HepG2 (cell line): Measurements from ENCODE around the gene SELENOV. TPM values are rescaled to one million over a fixed set of nuclear protein-coding genes. Genes with fewer than 3 reads are reported as not detected.

Experiments used
- ATAC-seq: fragments of 200-7000 bp; cut with Tn5 transposase; 3 replicates; pipeline ENCODE4 v1.9.1; 2020; ENCODE audit warnings: mild to moderate bottlenecking, moderate library complexity
- BruUV-seq: library from RNA; stranded (reverse); fragments of 400-500 nt; replicated peaks from 2 replicates; lab custom pipeline; 2021; lab: Mats Ljungman, UMichigan
- CTCF ChIA-PET: fragments of 300-600 bp; formaldehyde crosslinking; extraction: SDS; loops from one replicate; lab custom pipeline; 2021; ENCODE audit warnings: low total read pairs, inconsistent platforms, low intra/inter-chr PET ratio; lab: Yijun Ruan, JAX
- POLR2A ChIA-PET: fragments of 350-600 bp; sonication (Branson Sonifier 250); formaldehyde crosslinking; loops from one replicate; lab custom pipeline; 2020; ENCODE audit warnings: antibody characterized with exemption, inconsistent platforms; lab: Yijun Ruan, JAX
- DNase-seq: peaks from one replicate; pipeline ENCODE4 v3.0.0-alpha.2; 2015; ENCODE audit warnings: low spot score
- FAIRE-seq: peaks from 3 replicates; lab custom pipeline; 2011; peaks lifted over from hg19 to GRCh38; lab: Jason Lieb, UNC
- H2AFZ ChIP-seq: one replicate; pipeline ENCODE4 v1.6.1; 2011; ENCODE audit warnings: low read length, inconsistent platforms
- H3K27ac ChIP-seq: fragments of 300-600 bp; 3 replicates; pipeline ENCODE4 v1.8.0; 2011; ENCODE audit warnings: mixed run types, mild to moderate bottlenecking, mixed read lengths, low read length, inconsistent platforms; ENCODE audit not compliant: insufficient read depth; ENCODE audit errors: extremely low read length
- H3K27me3 ChIP-seq, 2 experiments: fragments of 200-600 bp in 1 of 2; 2 replicates in 1 of 2; 3 replicates in 1 of 2; pipeline versions ENCODE4 v1.6.0 to v1.8.0; 2011; ENCODE audit warnings: low read length in 2 of 2, mild to moderate bottlenecking in 2 of 2, moderate library complexity in 2 of 2, inconsistent platforms in 1 of 2; ENCODE audit not compliant: insufficient read depth in 2 of 2, control insufficient read depth in 1 of 2
- H3K36me3 ChIP-seq, 2 experiments: fragments of 200-600 bp in 1 of 2; replicated peaks in 1 of 2; 2 replicates in 1 of 2; 3 replicates in 1 of 2; pipeline versions ENCODE4 v1.5.1 to v1.8.0; 2011; ENCODE audit warnings: low read length in 2 of 2, inconsistent platforms in 1 of 2; ENCODE audit not compliant: insufficient read depth in 2 of 2, control insufficient read depth in 1 of 2
- H3K4me1 ChIP-seq: 2 replicates; pipeline ENCODE4 v1.5.1; 2012; ENCODE audit warnings: low read length, inconsistent platforms; ENCODE audit not compliant: insufficient read depth
- H3K4me2 ChIP-seq: 2 replicates; pipeline ENCODE4 v1.6.0; 2011; ENCODE audit warnings: low read depth, low read length, inconsistent platforms
- H3K4me3 ChIP-seq, 3 experiments: fragments of 200-600 bp in 1 of 3; sonication (generic), shearing (Covaris generic) in 1 of 3; replicated peaks in 1 of 3; 2 replicates each; pipeline ENCODE4 v1.5.1; 2011 to 2016; ENCODE audit warnings: low read length in 3 of 3, inconsistent platforms in 2 of 3, low read depth in 2 of 3, mild to moderate bottlenecking in 2 of 3, control low read depth in 1 of 3, mixed read lengths in 1 of 3; ENCODE audit not compliant: insufficient read depth in 1 of 3
- H3K79me2 ChIP-seq: one replicate; pipeline ENCODE4 v1.6.1; 2011; ENCODE audit warnings: low read length, inconsistent platforms; ENCODE audit not compliant: insufficient read depth
- H3K9ac ChIP-seq: 2 replicates; pipeline ENCODE4 v1.6.0; 2011; ENCODE audit warnings: mild to moderate bottlenecking, low read depth, low read length, inconsistent platforms; ENCODE audit not compliant: insufficient read depth
- H3K9me3 ChIP-seq: 2 replicates; pipeline ENCODE4 v1.5.1; 2012; ENCODE audit warnings: mild to moderate bottlenecking, low read length
- H4K20me1 ChIP-seq: 2 replicates; pipeline ENCODE4 v1.6.0; 2011; ENCODE audit warnings: inconsistent platforms, mild to moderate bottlenecking, low read length, moderate library complexity; ENCODE audit not compliant: insufficient read depth
- BRD4 ChIP-seq: sonication (generic); formaldehyde crosslinking; IDR thresholded peaks from 2 replicates; pipeline ENCODE4 v1.4.0; 2020; ENCODE audit warnings: missing genetic modification reagents
- CBX1 ChIP-seq: IDR thresholded peaks from one replicate; pipeline ENCODE4 v1.6.1; 2016; ENCODE audit warnings: antibody characterized with exemption, low read depth
- CCDC6 ChIP-seq: sonication (generic); formaldehyde crosslinking; IDR thresholded peaks from 2 replicates; pipeline ENCODE4 v1.8.1; 2022; ENCODE audit warnings: mild to moderate bottlenecking, missing genetic modification reagents, moderate library complexity
- CENPT ChIP-seq: sonication (generic); formaldehyde crosslinking; IDR thresholded peaks from 2 replicates; pipeline ENCODE4 v1.8.0; 2022; ENCODE audit warnings: low read depth, mild to moderate bottlenecking, moderate library complexity, missing genetic modification reagents
- HNRNPUL1 ChIP-seq: fragments of 200-400 bp; formaldehyde crosslinking; IDR thresholded peaks from 2 replicates; pipeline ENCODE4 v1.6.1; 2017; ENCODE audit warnings: low read depth, mild to moderate bottlenecking, low read length, moderate library complexity
- MIER3 ChIP-seq: IDR thresholded peaks from 2 replicates; pipeline ENCODE4 v1.6.1; 2016; ENCODE audit warnings: missing compliant biosample characterization, borderline replicate concordance
- MXD4 ChIP-seq: IDR thresholded peaks from 2 replicates; pipeline ENCODE4 v1.6.1; 2016; ENCODE audit warnings: mild to moderate bottlenecking, missing biosample characterization, missing genetic modification reagents
- MYPOP ChIP-seq: sonication (generic); formaldehyde crosslinking; IDR thresholded peaks from 2 replicates; pipeline ENCODE4 v1.8.1; 2023; ENCODE audit warnings: mild to moderate bottlenecking, moderate library complexity, missing genetic modification reagents
- U2AF1 ChIP-seq: fragments of 200-400 bp; formaldehyde crosslinking; optimal IDR thresholded peaks from 2 replicates; pipeline ENCODE3; 2017; ENCODE audit warnings: mild to moderate bottlenecking, low read depth, low read length
- ZKSCAN8 ChIP-seq: IDR thresholded peaks from 2 replicates; pipeline ENCODE4 v1.6.1; 2016; ENCODE audit warnings: borderline replicate concordance, missing genetic modification reagents, missing compliant biosample characterization
- ZNF180 ChIP-seq: sonication (generic); formaldehyde crosslinking; IDR thresholded peaks from 2 replicates; pipeline ENCODE4 v1.4.0; 2020; ENCODE audit warnings: low read depth, missing genetic modification reagents, borderline replicate concordance
- ZNF501 ChIP-seq: sonication (generic); formaldehyde crosslinking; IDR thresholded peaks from 2 replicates; pipeline ENCODE4 v1.5.1; 2020; ENCODE audit warnings: mild to moderate bottlenecking, moderate library complexity, missing genetic modification reagents
- ZNF839 ChIP-seq: sonication (generic); formaldehyde crosslinking; IDR thresholded peaks from 2 replicates; pipeline ENCODE4 v1.4.0; 2020; ENCODE audit warnings: missing genetic modification reagents, mild to moderate bottlenecking, borderline replicate concordance
- WGBS: methylation state at CpG from one replicate; pipeline ENCODE4 v1.1.6; 2017; ENCODE audit warnings: low lambda C conversion rate; 5-methylcytosine and 5-hydroxymethylcytosine counted together
- in situ Hi-C: cut with HindIII; loops from 2 replicates; pipeline ENCODE4 v1.10.0; 2017; ENCODE audit warnings: low pct_unique_long_range_greater_than_20kb; ENCODE audit not compliant: extremely low pct_ligation_motif_present
- intact Hi-C: fragments of 100-400 bp; cut with micrococcal nuclease; formaldehyde crosslinking; loops from one replicate; pipeline ENCODE4 v1.10.0; 2022; ENCODE audit not compliant: unreplicated experiment
- polyA plus RNA-seq, 8 experiments: library from polyadenylated mRNA; depleted of rRNA in 3 of 8; stranded (reverse) in 7 of 8; unstranded in 1 of 8; fragments of >200 nt; fragmentation: Illumina TruSeq in 4 of 8; extraction: Trizol in 4 of 8; gene quantifications; 2 replicates each; pipeline versions ENCODE4 v1.2.1 to v1.2.3, GENCODE V29; 2011 to 2016; ENCODE audit warnings: low read depth in 4 of 8, missing spikeins in 1 of 8, mixed read lengths in 1 of 8; ENCODE audit not compliant: insufficient read depth in 1 of 8
- total RNA-seq, 5 experiments: library from RNA; depleted of rRNA; stranded (reverse); fragments of >200 nt; fragmentation: Illumina TruSeq; extraction: Trizol; gene quantifications; 2 replicates each; pipeline ENCODE4 v1.2.3, GENCODE V29; 2016; ENCODE audit warnings: low read depth in 1 of 5
- TF ChIP-seq, protein P1 (sequence below): sonication (generic); formaldehyde crosslinking; IDR thresholded peaks from 2 replicates; pipeline ENCODE4 v1.4.0; 2020; ENCODE audit warnings: mild to moderate bottlenecking, missing genetic modification reagents
- TF ChIP-seq, protein P2 (sequence below): sonication (generic); formaldehyde crosslinking; IDR thresholded peaks from 2 replicates; pipeline ENCODE4 v1.4.0; 2020; ENCODE audit warnings: mild to moderate bottlenecking, missing genetic modification reagents
- TF ChIP-seq, protein P3 (sequence below): fragments of 450-650 bp; IDR thresholded peaks from 2 replicates; pipeline ENCODE4 v1.6.1; 2016

SELENOV gene
- total and polyA plus RNA-seq, 2 of the 13 experiments (the other 11 are each of a cell fraction or from before 2014, with no cell fraction given): not detected

GRCh38 chr19:39539518-39540332 is 24.8 kb downstream of the SELENOV start, which contains the start of gene EID2:
Gene EID2 (minus strand): TSS chr19:39540161. CDS start chr19:39540079, 82 bp downstream.
- in situ Hi-C loops: no loop called here
- peak within 1 kb of the TSS; percentile 58 for H2AFZ ChIP-seq
- BruUV-seq: TSS peak; percentile 85
- TF ChIP-seq, protein P1, sequence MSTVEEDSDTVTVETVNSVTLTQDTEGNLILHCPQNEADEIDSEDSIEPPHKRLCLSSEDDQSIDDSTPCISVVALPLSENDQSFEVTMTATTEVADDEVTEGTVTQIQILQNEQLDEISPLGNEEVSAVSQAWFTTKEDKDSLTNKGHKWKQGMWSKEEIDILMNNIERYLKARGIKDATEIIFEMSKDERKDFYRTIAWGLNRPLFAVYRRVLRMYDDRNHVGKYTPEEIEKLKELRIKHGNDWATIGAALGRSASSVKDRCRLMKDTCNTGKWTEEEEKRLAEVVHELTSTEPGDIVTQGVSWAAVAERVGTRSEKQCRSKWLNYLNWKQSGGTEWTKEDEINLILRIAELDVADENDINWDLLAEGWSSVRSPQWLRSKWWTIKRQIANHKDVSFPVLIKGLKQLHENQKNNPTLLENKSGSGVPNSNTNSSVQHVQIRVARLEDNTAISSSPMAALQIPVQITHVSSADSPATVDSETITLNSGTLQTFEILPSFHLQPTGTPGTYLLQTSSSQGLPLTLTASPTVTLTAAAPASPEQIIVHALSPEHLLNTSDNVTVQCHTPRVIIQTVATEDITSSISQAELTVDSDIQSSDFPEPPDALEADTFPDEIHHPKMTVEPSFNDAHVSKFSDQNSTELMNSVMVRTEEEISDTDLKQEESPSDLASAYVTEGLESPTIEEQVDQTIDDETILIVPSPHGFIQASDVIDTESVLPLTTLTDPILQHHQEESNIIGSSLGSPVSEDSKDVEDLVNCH (CRISPR knock-in tag): no peak
- TF ChIP-seq ZNF180 (no peak), ZNF839 (no peak), CENPT (CRISPR knock-in tag) (no peak), HNRNPUL1 (no peak), ZNF501 (CRISPR knock-in tag) (peak; percentile 50; the same call in 1 of the 2 replicates), MXD4 (CRISPR knock-in tag) (no peak), CBX1 (no peak), MYPOP (CRISPR knock-in tag) (peak; percentile 99), MIER3 (CRISPR knock-in tag) (0 out of 2 replicates have a peak, but pooled peaks have one; percentile 26), ZKSCAN8 (CRISPR knock-in tag) (0 out of 2 replicates have a peak, but pooled peaks have one; percentile 26), CCDC6 (no peak), U2AF1 (no peak), BRD4 (CRISPR knock-in tag) (no peak; the same call in 1 of the 2 replicates)
- TF ChIP-seq, protein P2, sequence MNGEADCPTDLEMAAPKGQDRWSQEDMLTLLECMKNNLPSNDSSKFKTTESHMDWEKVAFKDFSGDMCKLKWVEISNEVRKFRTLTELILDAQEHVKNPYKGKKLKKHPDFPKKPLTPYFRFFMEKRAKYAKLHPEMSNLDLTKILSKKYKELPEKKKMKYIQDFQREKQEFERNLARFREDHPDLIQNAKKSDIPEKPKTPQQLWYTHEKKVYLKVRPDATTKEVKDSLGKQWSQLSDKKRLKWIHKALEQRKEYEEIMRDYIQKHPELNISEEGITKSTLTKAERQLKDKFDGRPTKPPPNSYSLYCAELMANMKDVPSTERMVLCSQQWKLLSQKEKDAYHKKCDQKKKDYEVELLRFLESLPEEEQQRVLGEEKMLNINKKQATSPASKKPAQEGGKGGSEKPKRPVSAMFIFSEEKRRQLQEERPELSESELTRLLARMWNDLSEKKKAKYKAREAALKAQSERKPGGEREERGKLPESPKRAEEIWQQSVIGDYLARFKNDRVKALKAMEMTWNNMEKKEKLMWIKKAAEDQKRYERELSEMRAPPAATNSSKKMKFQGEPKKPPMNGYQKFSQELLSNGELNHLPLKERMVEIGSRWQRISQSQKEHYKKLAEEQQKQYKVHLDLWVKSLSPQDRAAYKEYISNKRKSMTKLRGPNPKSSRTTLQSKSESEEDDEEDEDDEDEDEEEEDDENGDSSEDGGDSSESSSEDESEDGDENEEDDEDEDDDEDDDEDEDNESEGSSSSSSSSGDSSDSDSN: peak; percentile 91
- TF ChIP-seq, protein P3, sequence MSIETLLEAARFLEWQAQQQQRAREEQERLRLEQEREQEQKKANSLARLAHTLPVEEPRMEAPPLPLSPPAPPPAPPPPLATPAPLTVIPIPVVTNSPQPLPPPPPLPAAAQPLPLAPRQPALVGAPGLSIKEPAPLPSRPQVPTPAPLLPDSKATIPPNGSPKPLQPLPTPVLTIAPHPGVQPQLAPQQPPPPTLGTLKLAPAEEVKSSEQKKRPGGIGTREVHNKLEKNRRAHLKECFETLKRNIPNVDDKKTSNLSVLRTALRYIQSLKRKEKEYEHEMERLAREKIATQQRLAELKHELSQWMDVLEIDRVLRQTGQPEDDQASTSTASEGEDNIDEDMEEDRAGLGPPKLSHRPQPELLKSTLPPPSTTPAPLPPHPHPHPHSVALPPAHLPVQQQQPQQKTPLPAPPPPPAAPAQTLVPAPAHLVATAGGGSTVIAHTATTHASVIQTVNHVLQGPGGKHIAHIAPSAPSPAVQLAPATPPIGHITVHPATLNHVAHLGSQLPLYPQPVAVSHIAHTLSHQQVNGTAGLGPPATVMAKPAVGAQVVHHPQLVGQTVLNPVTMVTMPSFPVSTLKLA: no peak

More at GRCh38 chr19:39539518-39540332, 24.8 kb downstream of the SELENOV start, which contains the start of gene EID2:
- ATAC-seq (peak; percentile 95), FAIRE-seq (peak; percentile 82), DNase-seq (peak; percentile 83)
- H3K27ac ChIP-seq: peak within 1 kb of the TSS; percentile 83
- POLR2A ChIA-PET: interaction anchor here (0.8 to 1.5 kb wide), 4 partner anchors 59 to 141 kb away, joined by 3 to 9 read pairs (median 4); partner anchors contain the start of genes RPS16 and TIMM50
- peak within 1 kb of the TSS; percentile 74 to 96 (median 84) for H3K4me3 ChIP-seq
- no peaks in the 10 kb centered on the region for H4K20me1 ChIP-seq
- H3K9me3 ChIP-seq: no peaks in the 10 kb centered on the region
- H3K27me3 ChIP-seq: peaks cover 0 to 5% of the 10 kb centered on the region in 2 experiments; a peak in 2 of 5 replicates
- peaks cover 34% of the 10 kb centered on the region for H3K4me1 ChIP-seq
- H3K9ac ChIP-seq: peak within 1 kb of the TSS; percentile 87
- intact Hi-C loops: loop anchor here (10.0 kb wide), 1 partner anchor 125 kb away; the partner anchor contains the start of gene PLEKHG2
- peaks cover 15% of the 10 kb centered on the region for H3K79me2 ChIP-seq
- H3K36me3 ChIP-seq: no peaks in the 10 kb centered on the region
- CTCF ChIA-PET: interaction anchor here (0.5 to 0.6 kb wide), 2 partner anchors 42 to 65 kb away, joined by 3 read pairs; no protein-coding TSS in a partner anchor
- peak within 1 kb of the TSS; percentile 86 for H3K4me2 ChIP-seq
- WGBS: 3% methylated on average over 17 of the region's 84 CpGs
